ENCODE results near the gene JDP2.

JDP2 gene

GRCh38 chr14:75491376-75491978 is 63.7 kb downstream of the JDP2 start:
- no peak overlapping the region for H4K12ac ChIP-seq (ENCODE audit: low read depth, low read length)
- no peak overlapping the region for H3K18ac ChIP-seq (ENCODE audit: low read length)
- H2BK120ac ChIP-seq (ENCODE audit: insufficient read depth, low read length, poor library complexity) = no peak overlapping the region
- no peak overlapping the region for H3K4ac ChIP-seq (ENCODE audit: low read depth, low read length)
- H2BK12ac ChIP-seq (ENCODE audit: low read length) = no peak overlapping the region
- H2AFZ ChIP-seq (ENCODE audit: insufficient read depth, low read length, poor library complexity) = no peak overlapping the region
- no peak overlapping the region for H3K14ac ChIP-seq (ENCODE audit: low read length)
- WGBS (ENCODE audit: extremely low coverage, insufficient coverage, insufficient read length) = no CpG with 5 or more reads among the region's 14 CpGs
- no peaks in the 10 kb centered on the region for H3K36me3 ChIP-seq (ENCODE audit: control insufficient read depth in 1 of 2, insufficient read depth in 2 of 2, low read length in 2 of 2)
- H3K4me1 ChIP-seq (ENCODE audit: control insufficient read depth in 1 of 2, insufficient read depth in 2 of 2, low read length in 2 of 2) = no peaks in the 10 kb centered on the region
- DNase-seq = no peak
- H2BK5ac ChIP-seq (ENCODE audit: low read depth, low read length, poor library complexity) = no peak overlapping the region
- peak overlapping the region; percentile 60 for H3K9ac ChIP-seq (ENCODE audit: low read length)
- no peaks in the 10 kb centered on the region for H3K27me3 ChIP-seq (ENCODE audit: insufficient read depth, low read length)
- no peak overlapping the region for H4K8ac ChIP-seq (ENCODE audit: low read depth, low read length)
- H2AK5ac ChIP-seq (ENCODE audit: low read length) = no peak overlapping the region
- H3K4me2 ChIP-seq (ENCODE audit: low read length) = no peak overlapping the region
- no peak overlapping the region for H3K4me3 ChIP-seq (ENCODE audit: low read depth, low read length)
- H3K23ac ChIP-seq (ENCODE audit: low read length) = no peak overlapping the region
- H3K79me2 ChIP-seq (ENCODE audit: control insufficient read depth, insufficient read depth, low read length, poor library complexity) = no peaks in the 10 kb centered on the region
- no peak overlapping the region for H3K27ac ChIP-seq (ENCODE audit: low read depth, low read length)
- no peaks in the 10 kb centered on the region for H3K9me3 ChIP-seq (ENCODE audit: insufficient read depth, low read depth, low read length)
- H4K91ac ChIP-seq (ENCODE audit: low read depth, low read length) = no peak overlapping the region
- no peaks in the 10 kb centered on the region for H3K79me1 ChIP-seq (ENCODE audit: low read length)

- no peak overlapping the region for H3K23ac ChIP-seq (ENCODE audit: low read length)
- H3K4me2 ChIP-seq (ENCODE audit: low read length) = no peak overlapping the region
- no peak overlapping the region for H3K14ac ChIP-seq (ENCODE audit: low read length)
- H3K4me1 ChIP-seq (ENCODE audit: control insufficient read depth in 1 of 2, insufficient read depth in 2 of 2, low read length in 2 of 2) = no peaks in the 10 kb centered on the region
- no peak overlapping the region for H2AK5ac ChIP-seq (ENCODE audit: low read length)
- no peak overlapping the region for H2AFZ ChIP-seq (ENCODE audit: insufficient read depth, low read length, poor library complexity)
- H4K12ac ChIP-seq (ENCODE audit: low read depth, low read length) = no peak overlapping the region
- no peak overlapping the region for H3K4me3 ChIP-seq (ENCODE audit: low read depth, low read length)
- no peak for DNase-seq
- H2BK12ac ChIP-seq (ENCODE audit: low read length) = no peak overlapping the region
- no CpG with 5 or more reads among the region's 9 CpGs for WGBS (ENCODE audit: extremely low coverage, insufficient coverage, insufficient read length)
- H2BK120ac ChIP-seq (ENCODE audit: insufficient read depth, low read length, poor library complexity) = no peak overlapping the region
- no peaks in the 10 kb centered on the region for H3K79me1 ChIP-seq (ENCODE audit: low read length)
- no peaks in the 10 kb centered on the region for H3K9me3 ChIP-seq (ENCODE audit: insufficient read depth, low read depth, low read length)
- no peaks in the 10 kb centered on the region for H3K36me3 ChIP-seq (ENCODE audit: control insufficient read depth in 1 of 2, insufficient read depth in 2 of 2, low read length in 2 of 2)
- H2BK5ac ChIP-seq (ENCODE audit: low read depth, low read length, poor library complexity) = no peak overlapping the region
- no peaks in the 10 kb centered on the region for H3K79me2 ChIP-seq (ENCODE audit: control insufficient read depth, insufficient read depth, low read length, poor library complexity)
- no peak overlapping the region for H4K8ac ChIP-seq (ENCODE audit: low read depth, low read length)
- no peak overlapping the region for H4K91ac ChIP-seq (ENCODE audit: low read depth, low read length)
- H3K18ac ChIP-seq (ENCODE audit: low read length) = no peak overlapping the region
- H3K27me3 ChIP-seq (ENCODE audit: insufficient read depth, low read length) = no peaks in the 10 kb centered on the region
- H3K4ac ChIP-seq (ENCODE audit: low read depth, low read length) = no peak overlapping the region
- H3K9ac ChIP-seq (ENCODE audit: low read length) = no peak overlapping the region
- no peak overlapping the region for H3K27ac ChIP-seq (ENCODE audit: low read depth, low read length)
These were observed 65.2 kb downstream of the JDP2 start for GRCh38 chr14:75492832-75493591.

GRCh38 chr14:75493592-75494087 is 65.8 kb downstream of the JDP2 start:
- WGBS (ENCODE audit: extremely low coverage, insufficient coverage, insufficient read length) = no CpG with 5 or more reads among the region's 8 CpGs
- Histone ChIP-seq H3K4me1 (ENCODE audit: control insufficient read depth in 1 of 2, insufficient read depth in 2 of 2, low read length in 2 of 2) (no peaks in the 10 kb centered on the region), H3K18ac (ENCODE audit: low read length) (no peak overlapping the region)

GRCh38 chr14:75494896-75495295 is 67.1 kb downstream of the JDP2 start:
- no peak overlapping the region for H3K4ac ChIP-seq (ENCODE audit: low read depth, low read length)
- no CpG with 5 or more reads among the region's 5 CpGs for WGBS (ENCODE audit: extremely low coverage, insufficient coverage, insufficient read length)
- H3K4me1 ChIP-seq (ENCODE audit: control insufficient read depth in 1 of 2, insufficient read depth in 2 of 2, low read length in 2 of 2) = no peaks in the 10 kb centered on the region
- H3K9ac ChIP-seq (ENCODE audit: low read length) = no peak overlapping the region
- no peak overlapping the region for H2AK5ac ChIP-seq (ENCODE audit: low read length)
- H2AFZ ChIP-seq (ENCODE audit: insufficient read depth, low read length, poor library complexity) = no peak overlapping the region
- H2BK5ac ChIP-seq (ENCODE audit: low read depth, low read length, poor library complexity) = no peak overlapping the region
- no peaks in the 10 kb centered on the region for H3K9me3 ChIP-seq (ENCODE audit: insufficient read depth, low read depth, low read length)
- H2BK120ac ChIP-seq (ENCODE audit: insufficient read depth, low read length, poor library complexity) = no peak overlapping the region
- H4K8ac ChIP-seq (ENCODE audit: low read depth, low read length) = no peak overlapping the region
- H3K79me1 ChIP-seq (ENCODE audit: low read length) = no peaks in the 10 kb centered on the region
- H3K23ac ChIP-seq (ENCODE audit: low read length) = no peak overlapping the region
- no peaks in the 10 kb centered on the region for H3K79me2 ChIP-seq (ENCODE audit: control insufficient read depth, insufficient read depth, low read length, poor library complexity)
- H2BK12ac ChIP-seq (ENCODE audit: low read length) = no peak overlapping the region
- no peaks in the 10 kb centered on the region for H3K27me3 ChIP-seq (ENCODE audit: insufficient read depth, low read length)
- no peaks in the 10 kb centered on the region for H3K36me3 ChIP-seq (ENCODE audit: control insufficient read depth in 1 of 2, insufficient read depth in 2 of 2, low read length in 2 of 2)
- no peak overlapping the region for H4K12ac ChIP-seq (ENCODE audit: low read depth, low read length)
- no peak overlapping the region for H3K4me2 ChIP-seq (ENCODE audit: low read length)
- no peak overlapping the region for H3K14ac ChIP-seq (ENCODE audit: low read length)
- no peak overlapping the region for H3K18ac ChIP-seq (ENCODE audit: low read length)
- H4K91ac ChIP-seq (ENCODE audit: low read depth, low read length) = no peak overlapping the region
- no peak overlapping the region for H3K4me3 ChIP-seq (ENCODE audit: low read depth, low read length)
- H3K27ac ChIP-seq (ENCODE audit: low read depth, low read length) = no peak overlapping the region
- no peak for DNase-seq

More at GRCh38 chr14:75493592-75494087, 65.8 kb downstream of the JDP2 start:
- Histone ChIP-seq H3K79me2 (ENCODE audit: control insufficient read depth, insufficient read depth, low read length, poor library complexity) (no peaks in the 10 kb centered on the region), H3K9me3 (ENCODE audit: insufficient read depth, low read depth, low read length) (no peaks in the 10 kb centered on the region), H2BK120ac (ENCODE audit: insufficient read depth, low read length, poor library complexity) (no peak overlapping the region), H4K8ac (ENCODE audit: low read depth, low read length) (no peak overlapping the region), H2BK5ac (ENCODE audit: low read depth, low read length, poor library complexity) (no peak overlapping the region), H4K12ac (ENCODE audit: low read depth, low read length) (no peak overlapping the region), H3K4me3 (ENCODE audit: low read depth, low read length) (no peak overlapping the region), H3K36me3 (ENCODE audit: control insufficient read depth in 1 of 2, insufficient read depth in 2 of 2, low read length in 2 of 2) (no peaks in the 10 kb centered on the region), H3K27me3 (ENCODE audit: insufficient read depth, low read length) (no peaks in the 10 kb centered on the region), H3K4me2 (ENCODE audit: low read length) (no peak overlapping the region), H2AK5ac (ENCODE audit: low read length) (no peak overlapping the region), H3K79me1 (ENCODE audit: low read length) (no peaks in the 10 kb centered on the region), H2BK12ac (ENCODE audit: low read length) (no peak overlapping the region), H3K14ac (ENCODE audit: low read length) (no peak overlapping the region), H3K27ac (ENCODE audit: low read depth, low read length) (no peak overlapping the region), H3K4ac (ENCODE audit: low read depth, low read length) (no peak overlapping the region), H3K23ac (ENCODE audit: low read length) (no peak overlapping the region), H2AFZ (ENCODE audit: insufficient read depth, low read length, poor library complexity) (no peak overlapping the region), H4K91ac (ENCODE audit: low read depth, low read length) (no peak overlapping the region), H3K9ac (ENCODE audit: low read length) (no peak overlapping the region)
- no peak for DNase-seq

All from trophoblast cell (in vitro differentiated cells and primary cell).